ENCODE measurements around the gene NBL1.

Gene NBL1, protein sequence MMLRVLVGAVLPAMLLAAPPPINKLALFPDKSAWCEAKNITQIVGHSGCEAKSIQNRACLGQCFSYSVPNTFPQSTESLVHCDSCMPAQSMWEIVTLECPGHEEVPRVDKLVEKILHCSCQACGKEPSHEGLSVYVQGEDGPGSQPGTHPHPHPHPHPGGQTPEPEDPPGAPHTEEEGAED
- 11.0 to 23.3 (median 20.7) reads per million in 3 donors for total RNA-seq

GRCh38 chr1:19643602-19644394 lies at the start of gene NBL1:
NBL1 (plus strand) TSS chr1:19644311; CDS start chr1:19655031, 10,720 bp downstream.
- H3K4me1 ChIP-seq (ENCODE audit: control insufficient read depth, insufficient read depth, low read length, poor library complexity, severe bottlenecking): peaks cover 17% of the 10 kb centered on the region
- peak; percentile 54 to 62 (median 61) for DNase-seq
- peak within 1 kb of the TSS; percentile 78 for H3K4me3 ChIP-seq (ENCODE audit: insufficient read depth, low read depth, low read length, poor library complexity, severe bottlenecking)
- H3K27me3 ChIP-seq (replicated peaks; ENCODE audit: control insufficient read depth, insufficient read depth, low read length, poor library complexity, severe bottlenecking): no peaks in the 10 kb centered on the region
- peak within 1 kb of the TSS; percentile 70 for H3K27ac ChIP-seq (ENCODE audit: insufficient read depth, low read length, poor library complexity, severe bottlenecking)
- no peaks in the 10 kb centered on the region for H3K36me3 ChIP-seq (ENCODE audit: control insufficient read depth, insufficient read depth, low read length)
- no peaks in the 10 kb centered on the region for H3K9me3 ChIP-seq (ENCODE audit: control insufficient read depth, low read length)

DNA sequence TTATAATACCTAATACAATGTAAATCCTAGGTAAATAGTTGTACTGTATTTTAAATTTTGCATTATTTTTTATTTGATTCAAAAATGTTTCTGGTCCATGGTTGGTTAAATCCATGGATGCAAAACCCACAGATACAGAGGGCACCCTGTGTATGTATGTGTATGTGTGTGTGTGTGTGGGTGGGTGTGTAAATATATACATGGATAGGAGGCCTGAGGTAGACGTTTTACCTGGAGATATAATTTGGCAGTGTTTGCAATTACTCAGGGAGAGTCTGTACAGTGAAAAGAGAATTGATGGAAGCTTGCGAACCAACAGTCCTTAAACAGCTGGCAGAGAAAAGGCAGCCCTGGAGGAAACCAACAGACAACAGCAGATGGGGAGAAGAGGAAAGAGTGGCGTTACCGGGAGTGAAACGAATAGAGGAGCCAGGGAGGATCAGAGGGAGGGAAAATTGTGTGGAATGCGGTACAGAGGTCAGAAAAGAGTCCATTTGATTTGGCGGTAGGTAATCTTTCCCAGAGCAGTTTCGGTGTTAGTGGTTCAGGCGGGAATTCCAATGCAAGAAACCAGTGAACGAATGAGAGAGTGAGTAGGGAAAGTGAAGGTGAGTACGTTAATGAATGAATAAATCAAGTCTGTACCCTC lies 47.9 kb upstream of the NBL1 start:
- H3K4me1 ChIP-seq (ENCODE audit: control insufficient read depth, insufficient read depth, low read length, poor library complexity, severe bottlenecking): peaks cover 35% of the 10 kb centered on the region
- no peak for DNase-seq
- peak overlapping the region; percentile 60 for H3K4me3 ChIP-seq (ENCODE audit: insufficient read depth, low read depth, low read length, poor library complexity, severe bottlenecking)
- no peaks in the 10 kb centered on the region for H3K36me3 ChIP-seq (ENCODE audit: control insufficient read depth, insufficient read depth, low read length)
- H3K9me3 ChIP-seq (ENCODE audit: control insufficient read depth, low read length): no peaks in the 10 kb centered on the region
- H3K27me3 ChIP-seq (replicated peaks; ENCODE audit: control insufficient read depth, insufficient read depth, low read length, poor library complexity, severe bottlenecking): no peaks in the 10 kb centered on the region
- H3K27ac ChIP-seq (ENCODE audit: insufficient read depth, low read length, poor library complexity, severe bottlenecking): peak overlapping the region; percentile 100

DNA sequence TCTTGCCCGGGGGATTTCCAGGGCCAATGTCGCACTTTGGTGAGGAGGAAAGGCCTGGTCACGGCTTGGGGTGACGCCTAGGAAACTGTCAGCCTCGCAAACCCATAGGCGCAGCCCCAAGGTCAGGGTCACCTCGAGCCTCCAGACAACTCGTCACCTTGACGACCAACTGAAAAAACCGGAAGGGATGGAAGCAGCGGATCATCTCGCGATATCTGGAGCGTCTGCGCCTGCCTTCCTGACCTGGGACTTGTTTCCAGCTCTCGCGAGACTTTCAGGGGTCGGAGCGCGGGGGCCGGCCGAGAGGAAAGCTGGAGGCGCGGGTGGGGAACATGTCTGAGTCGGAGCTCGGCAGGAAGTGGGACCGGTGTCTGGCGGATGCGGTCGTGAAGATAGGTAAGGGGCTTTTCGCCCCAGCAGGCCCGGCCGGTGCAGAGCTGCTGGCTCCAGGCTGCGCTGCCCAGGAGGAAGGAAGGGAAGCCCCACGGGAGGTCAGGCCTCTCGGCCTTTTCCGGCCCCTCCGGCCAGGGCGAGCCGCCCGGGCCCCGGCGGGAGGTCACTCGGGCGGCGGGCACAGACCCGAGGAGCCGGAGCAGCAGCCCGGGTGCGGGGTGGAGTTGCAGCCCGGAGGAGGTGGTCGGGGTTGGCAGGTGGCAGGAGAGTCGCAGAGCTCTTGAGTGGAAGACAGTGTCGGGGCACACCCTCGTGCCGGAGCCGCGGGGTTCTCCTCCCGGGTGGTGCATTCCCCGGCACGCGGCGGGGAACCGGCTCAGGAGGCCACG lies 47.2 kb upstream of the NBL1 start:
- Histone ChIP-seq H3K27me3 (replicated peaks; ENCODE audit: control insufficient read depth, insufficient read depth, low read length, poor library complexity, severe bottlenecking) (no peaks in the 10 kb centered on the region), H3K27ac (ENCODE audit: insufficient read depth, low read length, poor library complexity, severe bottlenecking) (peak overlapping the region; percentile 100), H3K4me3 (ENCODE audit: insufficient read depth, low read depth, low read length, poor library complexity, severe bottlenecking) (peak overlapping the region; percentile 60), H3K36me3 (ENCODE audit: control insufficient read depth, insufficient read depth, low read length) (peaks cover 3% of the 10 kb centered on the region), H3K4me1 (ENCODE audit: control insufficient read depth, insufficient read depth, low read length, poor library complexity, severe bottlenecking) (peaks cover 38% of the 10 kb centered on the region), H3K9me3 (ENCODE audit: control insufficient read depth, low read length) (no peaks in the 10 kb centered on the region)
- peak; percentile 98 to 99 (median 98) for DNase-seq

GRCh38 chr1:19597496-19598309 lies 46.4 kb upstream of the NBL1 start:
- peaks cover 41% of the 10 kb centered on the region for H3K4me1 ChIP-seq (ENCODE audit: control insufficient read depth, insufficient read depth, low read length, poor library complexity, severe bottlenecking)
- peak in 1 of 3 donors; percentile 64 for DNase-seq
- no peaks in the 10 kb centered on the region for H3K27me3 ChIP-seq (replicated peaks; ENCODE audit: control insufficient read depth, insufficient read depth, low read length, poor library complexity, severe bottlenecking)
- H3K9me3 ChIP-seq (ENCODE audit: control insufficient read depth, low read length): no peaks in the 10 kb centered on the region
- peak overlapping the region; percentile 60 for H3K4me3 ChIP-seq (ENCODE audit: insufficient read depth, low read depth, low read length, poor library complexity, severe bottlenecking)
- peak overlapping the region; percentile 100 for H3K27ac ChIP-seq (ENCODE audit: insufficient read depth, low read length, poor library complexity, severe bottlenecking)
- peaks cover 7% of the 10 kb centered on the region for H3K36me3 ChIP-seq (ENCODE audit: control insufficient read depth, insufficient read depth, low read length)

GRCh38 chr1:19599810-19600209 lies 44.3 kb upstream of the NBL1 start:
- Histone ChIP-seq H3K36me3 (ENCODE audit: control insufficient read depth, insufficient read depth, low read length) (peaks cover 9% of the 10 kb centered on the region), H3K9me3 (ENCODE audit: control insufficient read depth, low read length) (no peaks in the 10 kb centered on the region), H3K27ac (ENCODE audit: insufficient read depth, low read length, poor library complexity, severe bottlenecking) (peak overlapping the region; percentile 59), H3K27me3 (replicated peaks; ENCODE audit: control insufficient read depth, insufficient read depth, low read length, poor library complexity, severe bottlenecking) (no peaks in the 10 kb centered on the region), H3K4me1 (ENCODE audit: control insufficient read depth, insufficient read depth, low read length, poor library complexity, severe bottlenecking) (peaks cover 45% of the 10 kb centered on the region), H3K4me3 (ENCODE audit: insufficient read depth, low read depth, low read length, poor library complexity, severe bottlenecking) (no peak overlapping the region)
- no peak for DNase-seq

GRCh38 chr1:19602486-19602885 lies 41.6 kb upstream of the NBL1 start:
- Histone ChIP-seq H3K36me3 (ENCODE audit: control insufficient read depth, insufficient read depth, low read length) (peaks cover 9% of the 10 kb centered on the region), H3K27me3 (replicated peaks; ENCODE audit: control insufficient read depth, insufficient read depth, low read length, poor library complexity, severe bottlenecking) (no peaks in the 10 kb centered on the region), H3K4me1 (ENCODE audit: control insufficient read depth, insufficient read depth, low read length, poor library complexity, severe bottlenecking) (peaks cover 58% of the 10 kb centered on the region), H3K27ac (ENCODE audit: insufficient read depth, low read length, poor library complexity, severe bottlenecking) (no peak overlapping the region), H3K4me3 (ENCODE audit: insufficient read depth, low read depth, low read length, poor library complexity, severe bottlenecking) (no peak overlapping the region), H3K9me3 (ENCODE audit: control insufficient read depth, low read length) (no peaks in the 10 kb centered on the region)
- DNase-seq: no peak

DNA sequence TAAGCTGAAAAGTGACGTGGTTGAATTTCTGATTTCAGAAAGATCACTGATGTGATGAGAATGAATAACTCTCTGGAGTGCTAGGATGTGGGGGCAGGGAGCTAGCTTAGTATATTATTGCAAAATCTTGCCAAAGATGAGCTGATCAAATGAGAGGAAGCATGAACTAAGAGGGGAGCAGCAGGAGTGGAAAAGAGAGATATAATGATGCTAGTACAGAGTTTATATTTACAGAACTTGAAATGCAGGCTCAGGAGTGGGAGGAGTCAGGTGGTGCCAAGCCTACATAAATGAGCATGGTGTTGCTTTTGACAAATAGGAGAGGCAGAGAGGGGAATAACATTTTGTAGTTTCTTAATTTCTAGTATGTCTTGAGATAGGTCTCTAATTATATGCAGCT lies 38.1 kb upstream of the NBL1 start:
- DNase-seq: no peak
- peaks cover 36% of the 10 kb centered on the region for H3K4me1 ChIP-seq (ENCODE audit: control insufficient read depth, insufficient read depth, low read length, poor library complexity, severe bottlenecking)
- no peak overlapping the region for H3K4me3 ChIP-seq (ENCODE audit: insufficient read depth, low read depth, low read length, poor library complexity, severe bottlenecking)
- no peaks in the 10 kb centered on the region for H3K9me3 ChIP-seq (ENCODE audit: control insufficient read depth, low read length)
- H3K27ac ChIP-seq (ENCODE audit: insufficient read depth, low read length, poor library complexity, severe bottlenecking): peak overlapping the region; percentile 57
- H3K27me3 ChIP-seq (replicated peaks; ENCODE audit: control insufficient read depth, insufficient read depth, low read length, poor library complexity, severe bottlenecking): no peaks in the 10 kb centered on the region
- peaks cover 9% of the 10 kb centered on the region for H3K36me3 ChIP-seq (ENCODE audit: control insufficient read depth, insufficient read depth, low read length)

DNA sequence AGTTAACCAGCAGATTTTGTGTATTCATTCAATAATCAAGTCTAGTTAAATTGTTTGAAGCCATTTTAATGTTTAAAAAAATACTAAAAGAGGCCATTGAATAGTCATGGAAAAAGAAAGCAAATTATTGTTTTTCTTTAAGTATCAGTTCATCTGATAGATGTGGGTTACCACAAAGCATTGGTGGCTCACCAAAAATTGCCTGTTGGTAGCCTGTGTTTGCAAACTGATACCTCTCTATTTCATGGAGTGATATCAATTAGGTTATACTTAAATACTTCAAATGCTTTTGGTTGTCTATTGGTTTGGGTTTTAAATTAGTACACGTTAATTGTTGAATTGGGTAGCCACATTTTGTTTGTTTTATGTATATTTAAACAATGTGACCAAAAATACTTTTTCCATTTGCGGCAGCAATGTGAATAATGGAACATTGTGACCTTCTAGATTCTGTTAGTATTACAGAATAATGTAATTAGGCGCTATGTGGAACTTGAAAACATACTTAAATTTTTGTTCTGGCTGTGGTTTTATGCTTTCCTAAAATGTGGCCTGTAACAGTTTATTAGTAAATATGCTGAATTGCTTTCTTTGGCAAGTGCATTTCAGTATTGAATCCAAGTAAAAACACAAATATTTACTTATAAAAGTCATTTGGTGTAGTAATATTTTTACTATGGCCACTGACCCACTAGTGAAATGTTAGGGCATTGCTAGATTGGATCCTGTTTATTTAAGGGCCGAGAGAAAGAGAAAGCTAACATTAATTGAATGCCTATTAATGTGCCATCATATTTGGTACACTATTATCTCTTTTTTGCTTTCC lies 37.1 kb upstream of the NBL1 start:
- Histone ChIP-seq H3K27ac (ENCODE audit: insufficient read depth, low read length, poor library complexity, severe bottlenecking) (peak overlapping the region; percentile 57), H3K36me3 (ENCODE audit: control insufficient read depth, insufficient read depth, low read length) (peaks cover 4% of the 10 kb centered on the region), H3K9me3 (ENCODE audit: control insufficient read depth, low read length) (no peaks in the 10 kb centered on the region), H3K4me3 (ENCODE audit: insufficient read depth, low read depth, low read length, poor library complexity, severe bottlenecking) (peak overlapping the region; percentile 7), H3K27me3 (replicated peaks; ENCODE audit: control insufficient read depth, insufficient read depth, low read length, poor library complexity, severe bottlenecking) (no peaks in the 10 kb centered on the region), H3K4me1 (ENCODE audit: control insufficient read depth, insufficient read depth, low read length, poor library complexity, severe bottlenecking) (peaks cover 30% of the 10 kb centered on the region)
- DNase-seq: peak; percentile 56 to 67 (median 65)

Measured in effector memory CD4-positive, alpha-beta T cell (primary cell).